CD4-positive, alpha-beta T cell (primary cell): ENCODE measurements around the gene KLC1. TPM values are rescaled to one million over a fixed set of nuclear protein-coding genes. Genes with fewer than 3 reads are reported as not detected.

Experiments
- ATAC-seq: fragments of 200-7000 bp; cut with Tn5 transposase; one replicate; pipeline ENCODE4 v1.10.0; 2022; ENCODE audit warnings: mild to moderate bottlenecking; ENCODE audit not compliant: poor library complexity
- CTCF ChIA-PET: fragments of 350-600 bp; sonication (Branson Sonifier 250); formaldehyde crosslinking; loops from one replicate; lab custom pipeline; 2021; ENCODE audit warnings: antibody characterized with exemption, inconsistent platforms; lab: Charles Lee
- POLR2A ChIA-PET: fragments of 350-600 bp; sonication (Branson Sonifier 250); formaldehyde crosslinking; loops from one replicate; lab custom pipeline; 2021; ENCODE audit warnings: antibody characterized with exemption, inconsistent platforms; lab: Charles Lee
- DNase-seq, 14 experiments: peaks; one replicate each; pipeline ENCODE4 v3.0.0-alpha.2; 2013 to 2020; ENCODE audit warnings: mixed read lengths in 2 of 14
- H3K27ac ChIP-seq, 2 donors: one replicate each; pipeline versions ENCODE4 v1.5.1 to v1.7.0; 2013; ENCODE audit warnings: low read length in 2 of 2, low read depth in 1 of 2, mild to moderate bottlenecking in 1 of 2
- H3K27me3 ChIP-seq, 2 experiments: 1 replicate in 1 of 2; 2 replicates in 1 of 2; pipeline versions ENCODE4 v1.6.1 to v1.7.0; 2013; ENCODE audit warnings: low read length in 2 of 2, control low read depth in 1 of 2, mild to moderate bottlenecking in 1 of 2, moderate library complexity in 1 of 2; ENCODE audit not compliant: insufficient read depth in 2 of 2, control insufficient read depth in 1 of 2
- H3K36me3 ChIP-seq: one replicate; pipeline ENCODE4 v1.6.1; 2013; ENCODE audit warnings: low read length, control low read depth; ENCODE audit not compliant: insufficient read depth
- H3K4me1 ChIP-seq: one replicate; pipeline ENCODE4 v1.6.1; 2013; ENCODE audit warnings: low read length, control low read depth; ENCODE audit not compliant: insufficient read depth
- H3K4me3 ChIP-seq: one replicate; pipeline ENCODE4 v1.5.1; 2013; ENCODE audit warnings: mild to moderate bottlenecking, low read length, moderate library complexity
- H3K9me3 ChIP-seq, 2 experiments: 1 replicate in 1 of 2; 2 replicates in 1 of 2; pipeline versions ENCODE4 v1.6.1 to v1.7.0; 2013; ENCODE audit warnings: low read length in 2 of 2, mild to moderate bottlenecking in 2 of 2, control low read depth in 1 of 2, moderate library complexity in 1 of 2; ENCODE audit not compliant: control insufficient read depth in 1 of 2, insufficient read depth in 1 of 2
- H3K27ac Mint-ChIP-seq: one replicate; pipeline ENCODE4 v1.8.0; 2020; ENCODE audit warnings: mixed read lengths
- H3K27me3 Mint-ChIP-seq: one replicate; pipeline ENCODE4 v1.8.0; 2021; ENCODE audit warnings: mixed read lengths
- H3K36me3 Mint-ChIP-seq: one replicate; pipeline ENCODE4 v1.8.0; 2021; ENCODE audit warnings: low read depth, mixed read lengths
- H3K4me1 Mint-ChIP-seq: one replicate; pipeline ENCODE4 v1.8.0; 2021; ENCODE audit warnings: low read depth, mixed read lengths
- H3K4me3 Mint-ChIP-seq: one replicate; pipeline ENCODE4 v1.8.0; 2020; ENCODE audit warnings: mild to moderate bottlenecking, mixed read lengths
- H3K9me3 Mint-ChIP-seq: one replicate; pipeline ENCODE4 v1.8.0; 2020; ENCODE audit warnings: mixed read lengths
- CTCF ChIP-seq: fragments of 200-600 bp; IDR thresholded peaks from one replicate; pipeline ENCODE4 v1.8.0; 2022; ENCODE audit warnings: antibody characterized with exemption, mild to moderate bottlenecking
- intact Hi-C, 2 experiments: fragments of 100-400 bp; cut with DNase I in 1 of 2; cut with micrococcal nuclease in 1 of 2; formaldehyde crosslinking; loops; one replicate each; pipeline versions ENCODE4 v1.15.1 to v1.9.0; 2023 to 2025; cut with DNase I, micrococcal nuclease
- total RNA-seq, 174 experiments: library from RNA in 2 of 174; stranded (reverse) in 2 of 174; gene quantifications; one replicate each; pipeline ENCODE4 v1.2.3 and lab custom pipeline; 2021 to 2026

Gene KLC1
- total RNA-seq, 2 experiments from 2014 or later = 111 to 119 TPM

- ChIA-PET POLR2A (no interaction called here), CTCF (interaction anchor here (0.6 kb wide), 1 partner anchor 68 kb away, joined by 3 read pairs; no protein-coding TSS in a partner anchor)
- Histone ChIP-seq H3K4me1 (no peaks in the 10 kb centered on the region), H3K9me3 (no peaks in the 10 kb centered on the region), H3K4me3 (no peak overlapping the region), H3K27me3 (no peaks in the 10 kb centered on the region), H3K27ac (no peak overlapping the region), H3K36me3 (peaks cover 93% of the 10 kb centered on the region)
- Mint-ChIP-seq H3K36me3 (peaks cover 84% of the 10 kb centered on the region), H3K9me3 (no peaks in the 10 kb centered on the region), H3K27ac (no peak overlapping the region), H3K27me3 (no peaks in the 10 kb centered on the region), H3K4me3 (no peak overlapping the region), H3K4me1 (peaks cover 8% of the 10 kb centered on the region)
- ATAC-seq = no peak
- intact Hi-C loops = no loop called here
- no peak for DNase-seq
- TF ChIP-seq CTCF = no peak
These were observed 51.6 kb downstream of the KLC1 start for GRCh38 chr14:103680491-103681231.

DNA sequence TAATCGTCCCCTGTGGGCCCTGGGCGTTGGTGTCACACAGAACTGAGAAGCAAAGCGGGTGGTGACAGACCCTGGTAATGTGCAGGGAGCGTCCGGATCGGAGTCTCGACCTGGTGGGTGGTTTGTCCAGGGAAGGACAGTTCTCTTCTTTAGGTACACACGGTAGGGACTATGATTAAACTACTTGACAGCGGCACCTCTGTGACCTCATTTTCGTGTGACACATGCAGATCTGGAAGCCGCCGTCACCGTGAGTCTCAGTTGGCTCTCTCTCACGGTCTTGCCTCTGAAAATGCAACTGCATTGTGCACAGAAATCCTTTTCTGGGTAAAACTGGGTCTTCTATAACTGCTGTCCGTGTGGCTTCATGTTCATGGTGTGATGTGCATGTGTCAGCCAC is 54.1 kb downstream of the KLC1 start:
- H3K9me3 ChIP-seq = no peaks in the 10 kb centered on the region
- H3K4me1 Mint-ChIP-seq = peaks cover 8% of the 10 kb centered on the region
- peaks cover 94% of the 10 kb centered on the region for H3K36me3 ChIP-seq
- no peak overlapping the region for H3K27ac Mint-ChIP-seq
- H3K27me3 Mint-ChIP-seq = no peaks in the 10 kb centered on the region
- DNase-seq = no peak
- no peak overlapping the region for H3K4me3 Mint-ChIP-seq
- no peak overlapping the region for H3K4me3 ChIP-seq
- H3K27ac ChIP-seq = no peak overlapping the region
- TF ChIP-seq CTCF = no peak
- H3K27me3 ChIP-seq = no peaks in the 10 kb centered on the region
- no peak for ATAC-seq
- intact Hi-C loops = no loop called here
- peaks cover 88% of the 10 kb centered on the region for H3K36me3 Mint-ChIP-seq
- no peaks in the 10 kb centered on the region for H3K4me1 ChIP-seq
- POLR2A ChIA-PET = no interaction called here
- no peaks in the 10 kb centered on the region for H3K9me3 Mint-ChIP-seq
- CTCF ChIA-PET = interaction anchor here (0.9 kb wide), 1 partner anchor 12 kb away, joined by 3 read pairs; no protein-coding TSS in a partner anchor

DNA sequence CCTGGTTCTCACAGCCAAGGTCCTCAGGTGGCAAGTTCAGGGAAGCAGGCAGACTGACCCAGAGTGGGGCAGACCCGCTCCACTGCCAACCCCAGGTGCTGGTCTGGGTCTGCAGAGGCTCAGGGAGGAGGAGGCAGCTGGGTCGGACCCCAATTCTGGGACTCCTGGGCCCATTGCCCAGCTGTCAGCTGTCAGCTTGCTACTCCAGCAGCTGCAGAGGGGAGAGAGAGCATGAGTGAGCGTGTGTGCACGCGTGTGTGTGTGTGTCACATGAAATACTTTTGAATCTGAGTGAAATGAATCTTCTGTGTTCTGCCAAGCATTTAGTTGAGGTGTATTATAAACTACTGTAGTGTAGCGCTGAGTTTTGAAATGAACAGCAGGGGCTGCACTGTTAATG is 55.5 kb downstream of the KLC1 start:
- no peak overlapping the region for H3K4me3 Mint-ChIP-seq
- H3K4me1 Mint-ChIP-seq = peaks cover 4% of the 10 kb centered on the region
- no peak for ATAC-seq
- Histone ChIP-seq H3K9me3 (no peaks in the 10 kb centered on the region), H3K36me3 (peaks cover 90% of the 10 kb centered on the region), H3K4me3 (no peak overlapping the region), H3K27ac (no peak overlapping the region), H3K27me3 (no peaks in the 10 kb centered on the region), H3K4me1 (no peaks in the 10 kb centered on the region)
- POLR2A ChIA-PET = no interaction called here
- H3K9me3 Mint-ChIP-seq = no peaks in the 10 kb centered on the region
- no peaks in the 10 kb centered on the region for H3K27me3 Mint-ChIP-seq
- H3K36me3 Mint-ChIP-seq = peaks cover 88% of the 10 kb centered on the region
- intact Hi-C loops = no loop called here
- TF ChIP-seq CTCF = no peak
- CTCF ChIA-PET = no interaction called here
- no peak overlapping the region for H3K27ac Mint-ChIP-seq
- DNase-seq = no peak
